Stimulated activated CD4-positive, alpha-beta T cell treated with anti-CD3 and anti-CD28 coated beads, Interleukin-1b, Interleukin-23, amount 100 ng/mL, for 24 hours (primary cell): ENCODE measurements around the gene RAPGEF6.
"Not testable (repeated sequence)": the region's sequence is repeated elsewhere in the genome, so short reads cannot be mapped to it uniquely, and the experiment has no call there.

Experiments
- DNase-seq, 4 experiments: peaks; one replicate each; pipeline ENCODE4 v3.0.0-alpha.2; 2020; ENCODE audit warnings: low read depth in 4 of 4, low spot score in 1 of 4

The RAPGEF6 gene

GRCh38 chr5:131608597-131608996 is 26.4 kb downstream of the RAPGEF6 start:
- no peak for DNase-seq

- no peak for DNase-seq
Measured at GRCh38 chr5:131607903-131608540, 27.0 kb downstream of the RAPGEF6 start.

GRCh38 chr5:131607418-131607817 is 27.6 kb downstream of the RAPGEF6 start:
- DNase-seq = no peak

- no peak for DNase-seq
Measured at GRCh38 chr5:131605086-131605485, 29.9 kb downstream of the RAPGEF6 start.

GRCh38 chr5:131595088-131596033 is 39.7 kb downstream of the RAPGEF6 start:
- no peak for DNase-seq

GRCh38 chr5:131593921-131594320 is 41.1 kb downstream of the RAPGEF6 start:
- DNase-seq = no peak

- not testable (repeated sequence) for DNase-seq
Measured at GRCh38 chr5:131593436-131593835, 41.6 kb downstream of the RAPGEF6 start.

GRCh38 chr5:131589510-131590348 is 45.3 kb downstream of the RAPGEF6 start:
- DNase-seq = no peak

GRCh38 chr5:131587541-131587940 is 47.5 kb downstream of the RAPGEF6 start:
- DNase-seq = no peak

GRCh38 chr5:131581702-131582101 is 53.3 kb downstream of the RAPGEF6 start:
- DNase-seq = no peak

GRCh38 chr5:131579917-131580671 is 54.9 kb downstream of the RAPGEF6 start:
- DNase-seq = no peak

- DNase-seq = no peak
Measured at GRCh38 chr5:131575660-131576227, 59.3 kb downstream of the RAPGEF6 start.

GRCh38 chr5:131571669-131572168 is 63.3 kb downstream of the RAPGEF6 start:
- no peak for DNase-seq

- no peak for DNase-seq
Measured at GRCh38 chr5:131570757-131571156, 64.3 kb downstream of the RAPGEF6 start.

- no peak for DNase-seq
Measured at GRCh38 chr5:131564229-131564652, 70.8 kb downstream of the RAPGEF6 start.

- DNase-seq = no peak
Measured at GRCh38 chr5:131563434-131564228, 71.4 kb downstream of the RAPGEF6 start.

GRCh38 chr5:131550606-131551005 is 84.4 kb downstream of the RAPGEF6 start:
- DNase-seq = no peak

- DNase-seq = no peak
Measured at GRCh38 chr5:131548176-131548575, 86.9 kb downstream of the RAPGEF6 start.

GRCh38 chr5:131545845-131546244 is 89.2 kb downstream of the RAPGEF6 start:
- no peak for DNase-seq
